ENCODE results near the gene AIPL1.

The AIPL1 gene

DNA sequence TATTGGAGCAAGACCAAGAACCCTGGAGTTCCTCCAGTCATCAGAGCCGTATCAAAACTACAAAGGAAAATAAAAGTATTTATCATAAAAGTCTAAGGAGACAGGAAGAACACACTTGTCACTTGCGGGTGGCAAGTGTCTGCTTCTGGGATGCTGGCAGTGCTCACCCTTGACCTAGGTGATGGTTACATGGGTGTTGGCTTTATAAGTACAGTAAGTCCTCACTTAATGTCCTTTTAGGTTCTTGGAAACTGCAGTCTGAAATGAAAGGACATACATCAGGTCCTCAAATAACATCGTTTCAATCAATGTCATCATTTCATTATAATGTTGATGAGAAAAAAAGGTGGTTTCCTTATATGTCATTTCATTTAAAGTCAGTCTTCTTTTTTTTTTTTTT is 3.0 kb upstream of the AIPL1 start:
- DNase-seq (ENCODE audit: low read depth) = no peak
- no peak overlapping the region for H3K4me3 ChIP-seq (ENCODE audit: low read depth, low read length)
- TF ChIP-seq, protein P1, sequence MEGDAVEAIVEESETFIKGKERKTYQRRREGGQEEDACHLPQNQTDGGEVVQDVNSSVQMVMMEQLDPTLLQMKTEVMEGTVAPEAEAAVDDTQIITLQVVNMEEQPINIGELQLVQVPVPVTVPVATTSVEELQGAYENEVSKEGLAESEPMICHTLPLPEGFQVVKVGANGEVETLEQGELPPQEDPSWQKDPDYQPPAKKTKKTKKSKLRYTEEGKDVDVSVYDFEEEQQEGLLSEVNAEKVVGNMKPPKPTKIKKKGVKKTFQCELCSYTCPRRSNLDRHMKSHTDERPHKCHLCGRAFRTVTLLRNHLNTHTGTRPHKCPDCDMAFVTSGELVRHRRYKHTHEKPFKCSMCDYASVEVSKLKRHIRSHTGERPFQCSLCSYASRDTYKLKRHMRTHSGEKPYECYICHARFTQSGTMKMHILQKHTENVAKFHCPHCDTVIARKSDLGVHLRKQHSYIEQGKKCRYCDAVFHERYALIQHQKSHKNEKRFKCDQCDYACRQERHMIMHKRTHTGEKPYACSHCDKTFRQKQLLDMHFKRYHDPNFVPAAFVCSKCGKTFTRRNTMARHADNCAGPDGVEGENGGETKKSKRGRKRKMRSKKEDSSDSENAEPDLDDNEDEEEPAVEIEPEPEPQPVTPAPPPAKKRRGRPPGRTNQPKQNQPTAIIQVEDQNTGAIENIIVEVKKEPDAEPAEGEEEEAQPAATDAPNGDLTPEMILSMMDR (IDR thresholded peaks at IDR 0.05; ENCODE audit: insufficient read depth, low read depth, low read length, missing control alignments) = no peak

DNA sequence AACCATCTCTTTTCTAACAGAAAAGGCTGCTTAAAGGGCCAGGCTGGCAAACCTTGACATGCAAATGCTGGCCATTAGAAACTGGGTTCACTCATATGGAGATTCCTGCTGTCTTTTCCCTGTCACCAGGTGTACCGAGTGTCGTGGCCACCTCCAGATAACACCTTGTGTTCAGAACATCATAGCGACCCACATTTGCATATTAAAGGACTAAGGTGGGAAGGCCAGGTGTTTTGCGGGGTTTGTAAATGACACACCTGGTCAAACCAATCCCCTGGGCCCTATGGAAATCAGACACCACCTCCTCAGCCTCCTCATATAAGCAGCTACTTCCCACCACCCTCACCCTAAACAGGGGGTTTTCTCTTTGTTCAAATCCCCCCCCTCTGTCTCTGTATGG is 2.5 kb upstream of the AIPL1 start:
- TF ChIP-seq, protein P1 (IDR thresholded peaks at IDR 0.05; ENCODE audit: insufficient read depth, low read depth, low read length, missing control alignments) = no peak
- H3K4me3 ChIP-seq (ENCODE audit: low read depth, low read length) = no peak overlapping the region
- DNase-seq (ENCODE audit: low read depth) = no peak

DNA sequence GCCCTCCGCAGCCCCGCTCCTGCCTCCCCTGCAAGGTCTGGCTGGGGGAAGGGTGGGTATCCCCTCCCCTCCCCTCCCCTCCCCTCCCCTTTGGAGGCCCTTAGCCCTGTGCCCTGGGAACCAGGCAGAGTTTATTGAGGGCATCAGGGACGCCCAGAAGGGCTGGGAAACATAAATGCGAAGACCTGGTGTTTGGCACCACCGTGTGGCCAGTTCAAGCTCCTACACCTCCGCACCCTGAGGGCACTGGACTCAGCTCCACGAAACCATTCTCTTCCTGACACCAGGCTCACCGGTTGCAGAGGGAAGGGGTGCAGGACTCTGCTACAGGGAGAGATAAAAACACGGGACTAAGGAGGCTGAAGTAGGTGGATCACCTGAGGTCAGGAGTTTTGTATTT is 1.0 kb upstream of the AIPL1 start:
- TF ChIP-seq, protein P1 (IDR thresholded peaks at IDR 0.05; ENCODE audit: insufficient read depth, low read depth, low read length, missing control alignments) = peak; percentile 88
- DNase-seq (ENCODE audit: low read depth) = peak; percentile 67
- H3K4me3 ChIP-seq (ENCODE audit: low read depth, low read length) = no peak overlapping the region

DNA sequence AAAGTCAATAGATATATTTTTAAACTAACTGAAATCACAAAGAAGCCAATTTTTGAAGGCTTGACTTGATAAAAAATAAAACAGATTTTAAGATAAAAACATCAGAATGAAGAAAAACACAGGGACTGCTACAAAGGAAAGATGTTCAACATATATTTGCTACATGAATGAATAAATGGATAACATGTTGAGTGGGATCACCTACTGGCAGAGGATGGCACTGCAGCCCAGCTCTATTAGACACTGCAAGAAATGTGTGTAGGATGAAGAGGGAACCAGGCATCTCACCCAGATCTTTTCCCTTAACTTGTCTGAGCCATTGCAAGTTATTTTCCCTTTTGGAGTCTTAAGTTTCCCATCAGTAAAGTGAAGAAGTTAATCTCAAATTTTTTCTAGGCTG is 4.2 kb downstream of the AIPL1 start:
- no peak overlapping the region for H3K4me3 ChIP-seq (ENCODE audit: low read depth, low read length)
- TF ChIP-seq, protein P1 (IDR thresholded peaks at IDR 0.05; ENCODE audit: insufficient read depth, low read depth, low read length, missing control alignments) = peak; percentile 35
- no peak for DNase-seq (ENCODE audit: low read depth)

DNA sequence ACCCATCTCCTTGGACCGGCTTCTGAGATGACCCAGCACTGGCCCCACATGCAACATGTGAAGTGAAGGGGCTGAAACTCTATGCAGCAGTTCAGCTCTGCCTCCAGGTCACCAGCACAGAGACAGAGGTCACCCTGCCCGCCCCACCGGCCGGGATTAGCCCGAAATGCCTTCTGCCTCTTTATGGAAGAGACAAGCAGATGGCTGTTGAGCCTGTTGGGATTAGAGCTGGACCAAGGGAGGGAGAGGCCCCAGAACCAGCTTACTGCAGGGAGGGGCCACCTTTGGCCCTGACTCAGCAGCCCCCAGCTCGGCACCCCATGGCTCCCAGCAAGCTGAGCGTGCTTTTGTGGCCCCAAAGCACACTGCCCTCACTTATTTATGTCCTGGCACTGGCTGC is 5.7 kb downstream of the AIPL1 start:
- no peak for DNase-seq (ENCODE audit: low read depth)
- no peak overlapping the region for H3K4me3 ChIP-seq (ENCODE audit: low read depth, low read length)
- TF ChIP-seq, protein P1 (IDR thresholded peaks at IDR 0.05; ENCODE audit: insufficient read depth, low read depth, low read length, missing control alignments) = no peak

DNA sequence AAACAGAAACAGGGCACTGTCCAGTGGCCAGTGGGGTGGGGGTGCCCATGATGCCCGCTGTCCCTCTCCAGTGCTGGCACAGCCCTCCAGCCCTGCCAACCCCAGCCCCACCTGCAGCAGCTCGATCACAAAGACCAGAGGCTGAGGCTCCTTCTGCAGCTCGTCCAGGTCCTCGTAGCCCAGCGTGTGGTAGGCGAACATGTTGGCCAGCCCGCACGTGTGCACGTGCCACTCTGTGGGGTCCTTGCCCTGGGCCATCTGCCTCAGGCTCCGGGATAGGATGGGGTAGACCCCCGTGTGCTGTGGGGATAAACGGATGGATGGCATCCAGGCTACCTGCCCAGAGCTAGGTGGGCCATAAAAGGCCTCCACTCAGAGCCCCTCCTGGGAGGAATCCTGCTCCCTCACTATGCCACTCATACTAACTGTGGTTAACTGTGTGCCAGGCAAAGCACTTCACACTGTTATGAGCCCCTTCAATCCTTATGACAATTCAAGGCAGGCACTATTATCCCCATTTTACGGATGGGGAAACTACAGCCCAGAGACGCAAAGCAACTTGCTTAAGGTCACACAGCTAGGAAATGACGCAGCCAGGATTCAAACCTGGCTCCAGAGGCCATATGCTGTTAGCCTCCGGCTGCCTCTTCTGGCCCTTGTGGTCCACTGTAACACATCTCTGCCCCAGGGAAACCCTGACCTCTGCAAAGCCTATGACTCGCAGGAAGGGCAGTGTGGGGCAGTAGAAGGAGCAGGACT is 6.5 kb downstream of the AIPL1 start:
- no peak for DNase-seq (ENCODE audit: low read depth)
- no peak overlapping the region for H3K4me3 ChIP-seq (ENCODE audit: low read depth, low read length)
- TF ChIP-seq, protein P1 (IDR thresholded peaks at IDR 0.05; ENCODE audit: insufficient read depth, low read depth, low read length, missing control alignments) = no peak

DNA sequence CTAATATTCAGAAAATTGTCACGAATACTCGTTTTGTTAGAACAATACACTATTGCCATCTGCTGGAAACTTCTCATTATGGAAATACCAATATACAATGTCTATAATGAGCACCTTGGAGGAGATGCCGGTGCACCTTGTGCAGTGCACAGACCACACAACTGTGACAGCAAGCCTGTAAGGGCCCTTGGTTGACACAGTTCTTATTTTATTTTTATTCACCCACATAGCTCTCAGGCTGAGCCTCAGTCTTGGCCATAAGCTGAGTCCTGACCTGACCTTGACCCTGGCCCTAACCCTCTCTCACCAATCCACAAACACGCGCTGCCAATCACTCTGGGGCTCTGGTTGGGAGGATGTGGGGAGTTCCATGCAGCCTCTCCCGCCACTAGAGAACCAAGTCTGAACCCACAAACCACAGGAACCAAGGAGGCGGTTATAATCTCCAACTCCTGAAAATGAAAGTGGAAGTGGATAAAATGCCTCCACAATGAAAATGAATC is 7.6 kb downstream of the AIPL1 start:
- H3K4me3 ChIP-seq (ENCODE audit: low read depth, low read length) = no peak overlapping the region
- peak; percentile 74 for DNase-seq (ENCODE audit: low read depth)

More for the DNA sequence above, 7.6 kb downstream of the AIPL1 start:
- TF ChIP-seq, protein P1 (IDR thresholded peaks at IDR 0.05; ENCODE audit: insufficient read depth, low read depth, low read length, missing control alignments) = no peak

All from GM12865 (cell line).